Stimulated activated CD4-positive, alpha-beta T cell treated with anti-CD3 and anti-CD28 coated beads, Interleukin-12 subunit alpha, Interleukin-12 subunit beta, amount 100 ng/mL, for 48 hours (primary cell): Measurements from ENCODE around the gene TMEM184A.
"Not testable (repeated sequence)": the region's sequence is repeated elsewhere in the genome, so short reads cannot be mapped to it uniquely, and the experiment has no call there.

Experiments used
- DNase-seq, 3 donors: peaks; one replicate each; pipeline ENCODE4 v3.0.0-alpha.2; 2020; ENCODE audit warnings: low read depth in 2 of 3, low spot score in 1 of 3

TMEM184A gene

DNA sequence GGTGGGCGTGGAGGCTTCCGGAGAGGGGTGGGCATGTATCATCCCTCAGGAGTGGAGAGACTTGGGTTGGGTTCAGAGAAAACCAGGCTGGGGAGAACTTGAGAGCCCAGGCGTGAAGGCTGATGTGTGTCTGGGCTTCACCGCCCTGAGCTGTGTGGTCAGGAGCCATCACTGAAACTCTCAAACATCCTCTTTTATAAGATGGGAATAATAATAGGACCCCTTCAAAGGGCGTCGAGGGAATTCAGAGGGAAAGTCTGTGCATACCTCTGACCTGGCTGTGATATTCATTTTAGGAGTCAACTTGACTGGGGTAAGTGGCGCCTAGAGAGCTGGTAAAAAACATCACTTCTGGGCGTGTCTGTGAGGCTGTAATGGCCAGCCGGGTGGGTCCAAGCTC, 34.9 kb upstream of the TMEM184A start:
- no peak for DNase-seq

DNA sequence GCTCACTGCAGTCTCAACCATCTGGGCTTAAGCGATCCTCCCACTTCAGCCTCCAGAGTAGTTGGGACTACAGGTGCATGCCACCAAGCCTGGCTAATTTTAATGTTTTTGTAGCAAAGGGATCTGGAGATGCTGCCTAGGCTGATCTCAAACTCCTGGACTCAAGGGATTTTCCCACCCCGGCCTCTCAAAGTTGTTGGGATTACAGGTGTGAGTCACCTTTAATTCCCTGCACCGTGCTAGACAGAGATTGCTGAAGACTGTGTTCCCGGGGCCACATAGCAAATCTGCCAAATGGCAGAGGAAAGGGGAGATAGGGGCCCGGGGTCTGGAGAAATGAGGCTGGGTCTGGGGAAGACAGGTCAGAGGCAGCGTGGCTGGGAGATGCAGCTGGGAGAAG, 34.5 kb upstream of the TMEM184A start:
- no peak for DNase-seq

DNA sequence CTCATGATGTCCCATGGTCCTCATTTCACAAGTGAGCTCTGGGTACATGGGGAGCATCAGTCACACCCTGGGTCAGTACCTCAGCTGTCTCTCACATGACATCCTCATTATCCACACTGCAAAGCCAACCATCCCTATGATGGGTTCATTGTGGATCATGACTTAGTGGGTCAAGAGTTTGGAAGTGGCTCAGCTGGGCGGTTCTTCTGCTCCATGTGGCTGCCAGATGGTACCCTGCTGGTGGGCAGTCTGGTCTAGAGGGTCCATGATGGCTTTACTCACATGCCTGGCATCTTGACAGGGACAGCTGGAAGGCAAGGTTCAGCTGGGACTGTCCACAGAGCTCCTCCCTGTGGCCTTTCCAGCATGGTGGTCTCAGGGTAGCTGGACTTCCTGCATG, 33.0 kb upstream of the TMEM184A start:
- no peak for DNase-seq

DNA sequence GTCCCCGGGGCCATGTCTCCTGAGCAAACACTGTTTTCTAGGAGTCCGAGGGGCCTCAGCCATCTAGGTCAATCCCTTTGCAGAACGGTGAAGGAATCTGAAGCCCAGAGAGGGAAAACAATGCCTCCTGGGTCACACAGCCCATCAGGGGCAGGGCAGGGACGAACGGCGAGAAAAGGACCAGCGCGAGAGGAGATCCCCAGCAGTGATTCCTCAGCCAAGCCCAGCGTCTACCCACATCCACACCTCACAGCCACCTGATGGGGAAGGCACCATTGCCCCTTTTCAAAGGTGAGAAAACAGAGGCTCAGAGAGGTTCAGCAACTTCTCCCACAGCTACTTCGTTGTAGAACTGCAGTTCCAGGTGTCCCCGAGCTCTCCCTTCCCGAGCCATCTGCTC, 31.7 kb upstream of the TMEM184A start:
- no peak for DNase-seq

DNA sequence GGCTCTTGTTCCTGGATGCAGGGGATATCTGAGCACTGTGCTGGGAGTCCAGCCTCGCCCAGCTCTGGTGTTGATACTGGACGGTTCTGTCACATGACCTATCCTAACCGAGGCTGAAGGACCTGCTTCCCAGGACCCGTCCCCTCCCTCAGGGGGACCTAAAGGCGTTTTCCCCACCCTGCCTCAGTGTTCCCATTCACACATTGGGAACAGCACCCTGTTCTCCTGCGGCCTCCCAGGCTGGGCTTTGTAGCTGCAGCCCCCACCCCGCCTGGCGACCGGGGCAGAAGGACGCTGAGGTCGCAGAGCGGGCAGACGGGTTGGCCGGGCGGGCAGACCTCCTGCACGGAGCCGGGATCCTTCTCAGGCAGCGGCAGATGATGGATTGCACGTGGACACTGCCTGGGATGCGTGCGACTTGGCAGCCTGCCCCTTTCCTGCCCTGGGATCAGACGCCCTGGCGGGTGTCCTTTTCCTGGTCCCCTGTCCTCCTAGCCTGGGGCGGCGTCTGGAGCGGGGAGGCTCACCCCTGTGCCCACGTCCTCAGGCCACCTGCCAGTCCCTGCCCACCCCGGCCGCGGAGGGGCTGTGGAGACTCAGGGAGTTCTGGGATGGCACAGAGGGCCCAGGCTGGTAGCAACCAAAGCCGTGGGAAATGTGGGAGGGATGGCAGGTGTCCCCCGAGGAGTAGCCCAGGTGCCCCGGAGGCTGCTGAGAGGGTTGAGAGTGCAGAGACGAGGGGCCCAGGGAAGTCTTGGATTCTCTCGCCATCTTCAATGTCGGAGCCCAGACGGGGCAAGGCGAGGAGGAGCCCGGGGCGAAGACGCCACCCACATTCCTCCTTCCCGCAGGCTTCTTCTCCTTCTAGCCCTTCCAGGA, 31.1 kb upstream of the TMEM184A start:
- no peak for DNase-seq

DNA sequence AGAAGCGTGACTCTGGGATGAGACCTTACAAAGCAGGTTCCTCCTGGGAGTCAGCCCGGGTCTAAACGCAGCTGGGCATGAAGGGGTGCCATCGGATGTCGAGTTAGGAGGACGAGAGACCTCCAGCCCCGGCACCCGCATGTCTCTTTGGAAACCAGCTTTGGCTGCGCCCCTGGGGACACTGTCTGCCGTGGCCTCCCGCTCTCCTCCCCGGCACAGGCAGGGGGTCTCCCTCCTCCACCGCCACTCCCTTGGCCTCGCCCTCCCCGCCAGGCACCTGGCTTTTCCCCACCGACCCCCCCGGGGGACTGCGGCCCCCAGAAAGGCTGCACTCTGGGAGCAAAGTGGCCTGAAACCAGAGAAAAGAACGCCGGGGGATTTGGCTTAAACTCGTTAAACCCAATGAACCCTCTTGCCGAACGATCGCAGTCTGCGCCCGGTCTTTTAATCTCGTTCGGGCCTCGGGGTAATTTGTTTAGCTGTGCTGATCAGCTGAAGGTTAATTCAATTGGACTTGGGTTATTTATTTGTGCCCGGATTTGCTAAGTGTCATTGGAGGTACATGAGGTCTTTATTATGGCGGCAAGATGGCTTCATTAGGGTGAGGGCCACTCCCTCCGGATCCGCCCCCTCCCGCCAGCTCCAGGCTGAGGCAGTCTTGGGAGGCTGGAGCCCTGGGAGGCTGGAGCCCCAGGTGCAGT, 30.3 kb upstream of the TMEM184A start:
- DNase-seq = no peak

DNA sequence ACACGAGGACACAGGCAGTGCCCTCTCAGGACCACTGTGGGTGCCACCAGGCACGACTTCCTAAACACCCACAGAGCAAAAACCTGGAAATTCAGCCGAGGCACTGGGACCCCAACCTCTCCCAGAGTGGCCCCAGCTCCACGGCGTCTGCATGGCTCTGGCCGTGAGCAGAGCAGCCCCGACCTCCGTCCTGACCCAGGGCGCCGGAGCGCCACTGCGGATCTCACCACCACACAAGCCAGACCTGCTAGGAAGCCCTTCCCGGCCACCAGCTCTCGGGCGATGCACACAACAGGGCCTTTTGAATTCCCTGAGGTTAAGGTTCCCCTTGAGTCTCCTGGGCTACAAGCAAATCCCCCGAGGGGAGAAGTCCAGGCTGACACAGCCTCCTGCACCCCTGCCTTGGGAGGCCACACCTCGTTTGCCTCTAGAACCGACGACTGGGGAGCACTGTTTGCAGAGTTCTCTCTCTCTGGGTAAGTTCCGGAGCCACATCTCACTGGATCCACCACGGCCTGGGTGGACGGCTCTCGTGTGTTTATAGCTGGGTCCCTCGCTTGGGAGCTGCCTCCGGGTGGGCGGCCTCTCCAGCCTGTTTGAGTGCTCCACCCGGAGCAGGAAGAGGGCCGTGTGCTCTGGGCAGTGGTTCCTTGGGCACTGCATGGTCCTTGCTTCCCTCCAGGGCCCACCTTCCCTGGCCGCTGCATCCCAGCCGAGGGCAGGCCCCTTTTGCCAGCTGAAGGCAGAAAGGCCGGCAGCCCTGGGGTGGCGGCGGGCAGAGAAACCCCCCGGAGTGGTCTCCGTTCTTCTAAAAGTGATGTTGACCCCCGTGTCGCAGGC, 29.4 kb upstream of the TMEM184A start:
- DNase-seq = no peak

DNA sequence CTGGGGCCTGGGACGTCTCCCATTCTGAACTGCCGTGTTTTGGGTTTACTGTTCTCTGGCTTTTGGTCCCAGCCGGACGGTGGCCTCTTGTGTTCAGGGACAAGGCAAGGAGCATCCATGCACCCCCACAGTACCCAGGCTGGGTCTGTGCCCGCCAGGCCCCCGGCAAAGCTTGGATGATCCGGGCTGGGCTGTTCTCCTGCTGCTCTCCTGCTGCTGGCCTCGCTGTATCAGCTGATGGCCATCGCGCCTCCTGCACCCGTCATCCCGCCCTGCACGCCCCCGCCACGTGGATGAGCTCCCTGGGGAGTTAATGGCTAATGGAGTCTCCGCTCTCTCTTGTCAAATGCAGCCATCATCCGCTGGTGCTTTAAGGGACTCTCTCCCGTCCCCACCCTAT, 28.7 kb upstream of the TMEM184A start:
- no peak for DNase-seq

DNA sequence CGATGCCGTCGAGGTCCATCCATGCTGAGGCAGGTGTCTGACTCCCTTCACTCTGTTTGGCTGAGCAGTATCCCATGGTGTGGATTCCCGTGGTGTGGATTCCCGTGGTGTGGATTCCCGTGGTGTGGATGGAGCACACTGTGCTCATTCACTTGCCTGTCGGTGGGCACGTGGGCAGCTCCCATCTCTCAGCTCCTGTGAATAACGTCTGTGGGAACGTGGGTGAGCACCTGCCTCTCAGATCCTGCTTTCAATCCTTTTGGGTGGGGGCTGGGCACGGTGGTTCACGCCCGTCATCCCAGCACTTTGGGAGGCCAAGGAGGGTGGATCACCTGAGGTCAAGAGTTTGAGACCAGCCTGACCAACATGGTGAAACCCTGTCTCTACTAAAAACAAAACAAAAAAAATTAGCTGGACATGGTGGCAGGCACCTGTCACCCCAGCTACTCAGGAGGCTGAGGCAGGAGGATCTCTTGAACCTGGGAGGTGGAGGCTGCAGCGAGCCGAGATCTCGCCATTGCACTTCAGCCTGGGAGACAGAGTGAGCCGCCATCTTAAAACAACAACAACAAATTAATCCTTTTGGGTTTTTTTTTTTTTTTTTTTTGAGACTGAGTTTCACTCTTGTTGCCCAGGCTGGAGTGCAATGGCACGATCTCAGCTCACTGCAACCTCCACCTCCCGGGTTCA, 27.4 kb upstream of the TMEM184A start:
- DNase-seq = not testable (repeated sequence)

DNA sequence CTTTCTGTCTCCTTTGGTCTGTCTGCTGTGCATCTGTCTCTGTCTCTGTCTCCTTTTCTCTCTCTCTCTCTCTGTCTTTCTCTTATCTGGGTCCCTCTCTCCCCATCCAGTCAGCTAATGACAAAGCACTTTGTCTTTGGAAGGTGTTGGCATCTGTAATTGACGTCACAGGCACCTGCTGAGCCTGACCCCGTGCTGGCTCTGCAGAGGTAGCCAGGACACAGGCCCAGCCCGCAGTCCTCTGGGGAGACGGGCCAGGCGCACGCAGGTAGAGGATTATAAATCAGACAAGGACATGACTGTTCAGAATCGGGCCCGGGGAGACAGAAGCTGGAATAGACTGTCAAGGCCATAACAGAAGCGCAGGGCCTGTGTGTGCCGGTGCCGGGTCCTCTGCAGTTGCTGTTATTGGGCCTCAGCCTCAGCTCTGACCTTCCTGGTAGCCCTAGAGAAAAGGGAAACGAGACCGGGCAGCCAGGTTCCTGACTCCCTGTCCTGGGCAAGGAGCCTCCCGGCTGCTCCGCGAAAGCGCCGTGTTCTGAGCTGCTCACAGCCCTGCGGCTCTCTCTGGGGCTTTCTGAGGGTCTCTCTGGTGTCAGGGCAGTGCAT, 24.5 kb upstream of the TMEM184A start:
- no peak for DNase-seq

DNA sequence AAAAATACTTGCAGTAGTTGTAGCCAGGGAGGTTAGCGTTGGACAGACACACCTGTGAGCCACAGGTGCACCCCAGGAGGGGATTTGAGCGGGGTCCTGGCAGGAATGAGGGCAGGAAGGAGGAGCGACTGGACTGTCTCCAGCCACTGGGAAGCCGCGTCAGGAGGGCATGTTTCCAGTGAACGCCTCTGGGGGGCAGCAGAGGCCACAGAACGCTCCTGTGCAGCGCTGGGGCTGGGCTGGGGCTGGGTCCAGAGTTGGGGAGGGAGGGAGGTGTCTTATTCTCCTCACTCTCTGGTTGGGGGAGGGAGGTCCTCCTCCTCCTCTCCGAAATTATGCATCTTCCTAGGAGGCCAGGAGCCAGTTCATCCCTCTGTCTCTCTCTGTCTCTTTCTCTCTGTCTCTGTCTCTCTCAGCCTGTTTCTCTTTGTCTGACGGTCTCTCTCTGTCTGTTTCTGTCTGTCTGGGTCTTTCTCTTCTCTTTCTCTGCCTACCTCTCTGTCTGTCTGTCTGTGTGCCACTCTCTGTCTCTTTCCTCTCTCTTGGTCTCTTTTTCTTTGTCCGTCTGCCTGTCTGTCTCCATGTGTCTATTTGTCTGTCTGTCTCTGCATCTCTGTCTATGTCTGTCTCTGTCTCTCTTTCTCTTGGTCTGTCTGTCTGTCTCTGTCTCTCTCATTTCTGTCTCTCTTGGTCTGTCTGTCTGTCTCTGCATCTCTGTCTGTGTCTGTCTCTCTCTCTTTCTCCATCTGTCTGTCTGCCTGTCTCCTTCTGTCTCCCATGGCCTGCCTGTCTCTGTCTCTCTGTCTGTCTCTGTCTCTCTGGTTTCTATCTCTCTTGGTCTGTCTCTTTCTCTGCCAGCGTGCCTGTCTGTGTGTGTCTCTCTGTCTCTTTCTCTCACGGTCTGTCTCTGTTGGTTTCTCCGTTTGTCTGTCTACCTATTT, 23.7 kb upstream of the TMEM184A start:
- DNase-seq = peak; percentile 44 to 74 (median 61)

DNA sequence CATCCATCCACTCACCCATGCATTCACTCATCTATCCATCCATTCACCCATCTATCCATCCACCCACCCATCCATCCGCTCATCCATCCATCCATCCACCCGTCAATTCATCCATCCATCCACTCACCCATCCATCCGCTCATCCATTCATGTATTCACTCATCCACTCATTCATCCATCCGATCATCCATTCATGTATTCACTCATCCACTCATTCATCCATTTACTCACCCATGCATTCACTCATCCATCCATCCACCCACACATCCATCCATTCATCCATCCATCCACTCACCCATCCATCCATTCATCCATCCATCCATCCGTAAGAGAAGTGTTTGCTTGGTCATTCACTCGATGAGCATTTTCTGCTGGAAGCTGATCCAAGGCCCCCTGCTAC, 22.5 kb upstream of the TMEM184A start:
- DNase-seq = no peak

DNA sequence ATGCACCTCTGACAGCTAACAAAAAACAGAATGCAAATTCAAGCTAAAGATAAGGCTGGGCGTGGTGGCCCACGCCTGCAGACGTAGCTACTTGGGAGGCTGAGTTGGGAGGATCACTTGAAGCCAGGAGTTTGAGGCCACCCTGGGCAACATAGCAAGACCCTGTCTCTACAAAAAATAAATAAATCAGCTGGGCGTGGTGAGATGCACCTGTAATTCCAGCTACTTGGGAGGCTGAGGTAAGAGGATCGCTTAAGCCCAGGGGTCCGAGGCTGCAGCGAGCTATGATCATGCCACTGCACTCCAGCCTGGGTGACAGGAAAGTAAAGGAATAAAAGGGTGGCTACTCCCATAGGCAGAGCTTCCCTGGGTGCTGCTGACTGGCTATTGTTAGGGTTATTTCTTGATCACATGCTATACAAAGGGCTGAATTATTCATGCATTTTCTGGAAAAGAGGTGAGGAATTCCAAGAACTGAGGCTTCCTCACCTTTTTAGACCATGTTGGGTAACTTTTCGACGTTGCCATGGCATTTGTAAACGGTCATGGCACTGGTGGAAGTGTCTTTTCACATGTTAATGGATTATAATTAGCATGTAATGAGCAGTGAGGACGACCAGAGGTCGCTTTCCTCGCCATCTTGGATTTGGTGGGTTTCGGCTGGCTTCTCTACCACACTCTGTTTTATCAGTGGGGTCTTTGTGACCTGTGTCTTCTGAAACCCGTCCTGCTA, 20.7 kb upstream of the TMEM184A start:
- DNase-seq = no peak

DNA sequence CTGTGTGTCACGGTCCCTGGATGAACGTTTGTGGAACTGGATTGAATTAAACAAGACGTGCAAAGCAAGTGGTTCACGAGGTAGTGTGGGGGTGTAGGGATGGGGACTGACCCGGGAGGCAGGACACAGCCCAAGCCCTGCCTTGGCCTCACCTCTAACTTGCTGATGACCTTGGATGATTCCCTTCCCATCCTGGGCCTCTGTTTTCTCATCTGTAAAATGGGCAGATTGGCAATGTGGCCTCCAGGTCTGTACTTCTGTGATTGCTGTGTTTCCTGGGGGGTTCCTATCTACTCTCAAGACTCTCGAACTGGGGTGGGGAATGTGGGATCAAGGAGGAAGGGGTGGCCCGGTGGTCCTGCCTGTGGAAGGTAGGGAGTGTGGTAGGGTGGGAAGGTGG, 19.8 kb upstream of the TMEM184A start:
- no peak for DNase-seq

DNA sequence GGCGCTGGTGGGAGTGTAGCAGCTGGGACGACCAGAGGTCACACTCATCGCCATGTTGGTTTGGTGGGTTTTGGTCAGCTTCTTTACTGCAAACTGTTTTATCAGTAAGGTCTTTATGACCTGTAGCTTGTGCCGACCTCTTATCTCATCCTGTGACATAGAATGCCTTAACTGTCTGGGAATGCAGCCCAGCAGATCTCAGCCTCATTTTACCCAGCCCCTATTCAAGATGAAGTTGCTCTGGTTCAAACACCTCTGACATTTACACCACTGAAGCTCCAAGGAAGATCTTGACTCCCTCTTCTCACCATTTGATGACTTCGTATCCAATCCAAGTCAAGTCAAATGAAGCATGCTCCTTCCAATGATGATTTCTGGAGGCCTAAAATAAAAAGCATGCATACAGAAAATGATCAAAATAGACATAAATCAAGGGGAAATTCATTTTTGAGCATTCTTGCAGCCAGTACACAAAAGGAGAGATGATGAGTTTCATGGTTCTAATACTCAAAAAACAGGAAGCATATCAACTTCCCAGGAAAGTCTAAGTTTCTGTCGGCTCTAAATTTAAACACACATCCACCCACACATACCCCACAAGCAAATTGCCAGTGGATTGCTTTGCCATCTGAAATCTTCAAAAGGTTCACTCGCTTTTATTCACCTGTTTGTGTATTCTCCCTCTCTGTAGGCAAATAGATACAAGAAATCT, 16.3 kb upstream of the TMEM184A start:
- DNase-seq = no peak

DNA sequence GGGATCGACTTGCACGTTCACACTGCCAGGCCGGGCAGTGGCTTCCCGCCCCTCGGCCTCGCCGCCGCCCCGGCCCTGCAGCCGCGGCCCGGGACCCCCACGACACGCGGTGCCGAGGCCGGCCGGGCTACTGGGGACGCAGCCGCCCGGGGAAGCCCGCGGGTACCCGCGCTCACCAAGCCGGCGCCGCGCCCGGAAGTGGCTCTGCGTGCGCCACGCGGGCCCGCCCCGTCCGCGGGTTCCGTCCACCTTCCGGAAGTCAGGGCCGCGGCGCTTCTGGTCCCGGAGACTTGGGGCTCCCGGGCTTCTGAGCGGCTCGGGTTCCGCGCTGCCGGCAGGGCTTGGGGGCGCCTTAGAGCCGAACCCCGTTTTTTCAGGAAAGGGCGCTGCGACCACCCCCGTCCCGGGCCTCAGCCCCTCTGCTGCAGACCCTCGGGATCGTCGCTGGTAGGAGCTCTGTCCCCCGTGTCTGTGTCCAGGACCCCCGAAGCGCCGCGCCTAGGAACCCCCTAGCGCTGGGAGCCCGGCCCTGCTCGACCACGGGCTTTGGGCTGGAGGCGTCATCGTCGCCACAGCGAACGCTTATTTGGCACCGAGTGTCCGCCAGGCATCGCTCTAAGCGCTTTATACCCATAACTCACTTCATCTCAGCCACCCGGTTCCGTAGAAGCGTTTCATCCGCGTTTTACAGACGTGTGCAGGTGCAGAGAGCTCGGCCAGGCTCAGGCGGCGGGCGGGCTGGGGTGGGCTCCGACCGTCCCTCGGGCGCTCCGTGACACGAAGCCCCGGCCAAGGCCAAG, 14.0 kb upstream of the TMEM184A start, which contains the start of gene PSMG3:
TSS of gene PSMG3 (minus strand) at position 200 of the 800 bp plus-strand sequence. CDS start 693 bp downstream, outside the sequence.
- peak; percentile 80 to 89 (median 82) for DNase-seq

DNA sequence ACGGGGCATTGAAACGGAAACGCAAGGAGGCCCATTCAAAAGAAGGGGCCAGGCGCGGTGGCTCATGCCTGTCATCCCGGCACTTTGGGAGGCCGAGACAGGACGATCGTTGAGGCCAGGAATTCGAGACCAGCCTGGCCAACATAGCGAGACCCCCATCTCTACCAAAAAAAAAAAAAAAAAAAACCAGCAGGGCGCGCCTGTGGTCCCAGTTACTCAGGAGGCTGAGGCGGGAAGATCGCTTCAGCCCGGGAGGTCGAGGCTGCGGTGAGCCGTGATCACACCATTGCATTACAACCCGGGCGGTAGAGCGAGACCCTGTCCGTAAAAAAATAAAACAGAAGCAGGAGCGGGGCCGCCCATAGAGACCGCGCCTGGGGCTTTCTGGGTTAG, 13.4 kb upstream of the TMEM184A start:
- no peak for DNase-seq
